Ovary (tissue), 9 donors: ENCODE data around the gene CSRP1. TPM values are rescaled to one million over a fixed set of nuclear protein-coding genes. Genes with fewer than 3 reads are reported as not detected.
"Not testable (repeated sequence)": the region's sequence is repeated elsewhere in the genome, so short reads cannot be mapped to it uniquely, and the experiment has no call there.

Experiments
- DNase-seq, 5 donors: peaks; one replicate each; pipeline ENCODE4 v3.0.0-alpha.2; 2019 to 2020
- H3K27ac ChIP-seq, 2 donors: fragments of 200-600 bp; one replicate each; pipeline versions ENCODE4 v1.5.1 to v1.8.0; 2019 to 2022
- H3K27me3 ChIP-seq: fragments of 200-600 bp; one replicate; pipeline ENCODE4 v1.8.0; 2022
- H3K36me3 ChIP-seq: fragments of 200-600 bp; sonication (generic); one replicate; pipeline ENCODE4 v1.5.1; 2019
- H3K4me1 ChIP-seq: one replicate; pipeline ENCODE4 v1.8.1; 2013; ENCODE audit warnings: mild to moderate bottlenecking, moderate library complexity; ENCODE audit not compliant: insufficient read depth
- H3K4me3 ChIP-seq: fragments of 200-600 bp; sonication (generic); one replicate; pipeline ENCODE4 v1.5.1; 2017
- H3K9me3 ChIP-seq, 2 donors: fragments of 200-600 bp in 1 of 2; sonication (generic) in 1 of 2; one replicate each; pipeline versions ENCODE4 v1.5.1 to v1.8.1; 2013 to 2019; ENCODE audit warnings: mild to moderate bottlenecking in 1 of 2, moderate library complexity in 1 of 2
- EP300 ChIP-seq: sonication (generic); formaldehyde crosslinking; IDR thresholded peaks from one replicate; pipeline ENCODE4 v1.6.1; 2017; ENCODE audit warnings: antibody characterized with exemption
- POLR2A ChIP-seq: fragments of 450-650 bp; IDR thresholded peaks from one replicate; pipeline ENCODE4 v1.6.1; 2017; ENCODE audit warnings: antibody characterized with exemption, mild to moderate bottlenecking, moderate library complexity
- WGBS, 3 donors: extraction: QIAGEN DNeasy Blood & Tissue Kit in 1 of 3; methylation state at CpG; one replicate each; pipeline versions ENCODE4 v1.1.5 to v1.1.7; 2013 to 2017; 5-methylcytosine and 5-hydroxymethylcytosine counted together
- intact Hi-C, 4 donors: fragments of 100-400 bp; cut with DNase I; formaldehyde crosslinking; loops; one replicate each; pipeline versions ENCODE4 v1.11.0 to v1.15.1; 2022 to 2023
- polyA plus RNA-seq, 2 donors: library from polyadenylated mRNA; stranded (reverse); fragments of 200-250 nt in 1 of 2; fragments of 350-450 nt in 1 of 2; fragmentation: Illumina TruSeq in 1 of 2; extraction: RNeasy Lipid Tissue Mini Kit (QIAGEN cat#74804) in 1 of 2; gene quantifications; one replicate each; pipeline ENCODE4 v1.2.3, GENCODE V29; 2013 to 2014
- total RNA-seq, 7 donors: library from RNA; depleted of rRNA in 2 of 7; stranded (reverse); fragments of >200 nt in 2 of 7; fragmentation: NEBNext Ultra II Directional in 3 of 7; extraction: Animal tissue kit (Norgen Biotek cat#: 25700) in 3 of 7; gene quantifications; one replicate each; pipeline versions ENCODE4 v1.1.0 to v1.2.4, GENCODE V29; 2016 to 2023
- TF ChIP-seq, protein P1 (sequence below), 3 donors: fragments of 450-650 bp in 2 of 3; fragments of 200-600 bp in 1 of 3; IDR thresholded peaks; one replicate each; pipeline versions ENCODE4 v1.5.1 to v1.8.0; 2016 to 2022; ENCODE audit warnings: antibody characterized with exemption in 3 of 3, mild to moderate bottlenecking in 1 of 3
- donor health status: DM: no; HTN: no; CAD: no; lungs with moderate emphysema.
- donor health status: DM: no; HTN: no; CAD: no.
- donor health status: Bipolar disorder and iron deficiency.
- donor health status: DM: yes; HTN: yes; CAD: no.
- donor health status: DM: no; HTN: no; CAD: no.
- donor health status: DM: yes; HTN: yes; CAD: no.

CSRP1 gene
- total and polyA plus RNA-seq, 9 donors: 205 to 783 (median 274) TPM

DNA sequence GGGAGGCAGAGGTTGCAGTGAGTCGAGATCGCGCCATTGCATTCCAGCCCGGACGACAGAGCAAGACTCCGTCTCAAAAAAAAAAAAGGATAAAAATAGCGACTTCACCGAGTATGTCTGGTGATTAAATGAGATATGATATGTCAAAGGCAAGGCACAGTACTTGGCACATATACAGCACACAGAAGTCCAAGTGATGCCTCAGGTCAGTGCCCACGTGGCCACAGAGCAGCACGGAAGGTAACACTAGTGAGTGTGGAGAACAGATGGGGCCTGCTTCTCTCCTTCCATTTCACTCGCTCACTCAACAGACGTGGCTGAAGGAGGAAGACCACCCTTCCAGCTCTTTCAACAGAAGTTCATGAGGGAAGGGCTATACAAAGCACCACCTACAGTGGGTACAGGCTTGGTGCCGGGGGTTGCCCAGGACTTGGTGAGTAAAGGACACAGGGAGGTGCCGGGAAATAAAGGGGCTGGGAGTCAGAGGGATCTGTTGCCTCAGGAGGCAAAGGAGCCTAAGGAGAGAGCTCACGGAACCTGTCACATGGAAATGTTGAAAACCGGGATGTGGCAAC, 8.9 kb downstream of the CSRP1 start:
- WGBS, 3 donors: 80 to 86% (median 82%) methylated on average over 16 of the region's 16 CpGs
- no peak for DNase-seq
- H3K4me3 ChIP-seq: no peak overlapping the region
- TF ChIP-seq, protein P1, sequence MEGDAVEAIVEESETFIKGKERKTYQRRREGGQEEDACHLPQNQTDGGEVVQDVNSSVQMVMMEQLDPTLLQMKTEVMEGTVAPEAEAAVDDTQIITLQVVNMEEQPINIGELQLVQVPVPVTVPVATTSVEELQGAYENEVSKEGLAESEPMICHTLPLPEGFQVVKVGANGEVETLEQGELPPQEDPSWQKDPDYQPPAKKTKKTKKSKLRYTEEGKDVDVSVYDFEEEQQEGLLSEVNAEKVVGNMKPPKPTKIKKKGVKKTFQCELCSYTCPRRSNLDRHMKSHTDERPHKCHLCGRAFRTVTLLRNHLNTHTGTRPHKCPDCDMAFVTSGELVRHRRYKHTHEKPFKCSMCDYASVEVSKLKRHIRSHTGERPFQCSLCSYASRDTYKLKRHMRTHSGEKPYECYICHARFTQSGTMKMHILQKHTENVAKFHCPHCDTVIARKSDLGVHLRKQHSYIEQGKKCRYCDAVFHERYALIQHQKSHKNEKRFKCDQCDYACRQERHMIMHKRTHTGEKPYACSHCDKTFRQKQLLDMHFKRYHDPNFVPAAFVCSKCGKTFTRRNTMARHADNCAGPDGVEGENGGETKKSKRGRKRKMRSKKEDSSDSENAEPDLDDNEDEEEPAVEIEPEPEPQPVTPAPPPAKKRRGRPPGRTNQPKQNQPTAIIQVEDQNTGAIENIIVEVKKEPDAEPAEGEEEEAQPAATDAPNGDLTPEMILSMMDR (IDR thresholded peaks at IDR 0.05): no peak
- TF ChIP-seq POLR2A (no peak), EP300 (no peak)
- no peaks in the 10 kb centered on the region for H3K36me3 ChIP-seq
- H3K27me3 ChIP-seq: no peaks in the 10 kb centered on the region
- H3K9me3 ChIP-seq: no peaks in the 10 kb centered on the region
- H3K4me1 ChIP-seq: peaks cover 59% of the 10 kb centered on the region
- intact Hi-C loops: loop anchor here in 1 of 4 donors (5.0 kb wide), 1 partner anchor 991 kb away; no protein-coding TSS in a partner anchor
- H3K27ac ChIP-seq: peak overlapping the region; percentile 33 to 82

DNA sequence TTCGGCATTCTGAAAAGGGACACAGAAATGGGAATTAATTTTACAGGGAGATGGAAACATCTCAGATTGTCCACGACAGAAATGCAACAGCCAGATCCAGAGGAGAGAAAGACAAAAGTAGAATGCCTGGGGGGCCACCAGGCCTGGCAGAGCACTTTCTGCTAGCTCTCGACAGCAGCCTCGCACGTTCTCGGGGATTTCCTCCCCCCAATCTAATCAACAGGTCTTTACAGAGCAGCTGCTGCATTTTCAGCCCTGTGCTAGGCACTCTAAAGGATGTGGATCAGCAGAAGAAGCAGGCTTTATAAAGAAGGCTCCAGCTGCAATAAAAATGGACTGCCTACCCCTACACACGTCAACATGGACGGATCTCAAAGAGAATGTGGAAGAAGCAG, 10.6 kb downstream of the CSRP1 start:
- 19 to 25% (median 22%) methylated on average over 8 of the region's 8 CpGs for WGBS, 3 donors
- no peak overlapping the region for H3K4me3 ChIP-seq
- no peaks in the 10 kb centered on the region for H3K36me3 ChIP-seq
- H3K4me1 ChIP-seq: peaks cover 58% of the 10 kb centered on the region
- peak overlapping the region; percentile 79 to 82 for H3K27ac ChIP-seq
- H3K9me3 ChIP-seq: no peaks in the 10 kb centered on the region
- intact Hi-C loops: loop anchor here in 1 of 4 donors (5.0 kb wide), 1 partner anchor 989 kb away; no protein-coding TSS in a partner anchor
- DNase-seq: no peak
- no peaks in the 10 kb centered on the region for H3K27me3 ChIP-seq
- TF ChIP-seq POLR2A: no peak
- TF ChIP-seq EP300: no peak
- TF ChIP-seq, protein P1 (IDR thresholded peaks at IDR 0.05): no peak

DNA sequence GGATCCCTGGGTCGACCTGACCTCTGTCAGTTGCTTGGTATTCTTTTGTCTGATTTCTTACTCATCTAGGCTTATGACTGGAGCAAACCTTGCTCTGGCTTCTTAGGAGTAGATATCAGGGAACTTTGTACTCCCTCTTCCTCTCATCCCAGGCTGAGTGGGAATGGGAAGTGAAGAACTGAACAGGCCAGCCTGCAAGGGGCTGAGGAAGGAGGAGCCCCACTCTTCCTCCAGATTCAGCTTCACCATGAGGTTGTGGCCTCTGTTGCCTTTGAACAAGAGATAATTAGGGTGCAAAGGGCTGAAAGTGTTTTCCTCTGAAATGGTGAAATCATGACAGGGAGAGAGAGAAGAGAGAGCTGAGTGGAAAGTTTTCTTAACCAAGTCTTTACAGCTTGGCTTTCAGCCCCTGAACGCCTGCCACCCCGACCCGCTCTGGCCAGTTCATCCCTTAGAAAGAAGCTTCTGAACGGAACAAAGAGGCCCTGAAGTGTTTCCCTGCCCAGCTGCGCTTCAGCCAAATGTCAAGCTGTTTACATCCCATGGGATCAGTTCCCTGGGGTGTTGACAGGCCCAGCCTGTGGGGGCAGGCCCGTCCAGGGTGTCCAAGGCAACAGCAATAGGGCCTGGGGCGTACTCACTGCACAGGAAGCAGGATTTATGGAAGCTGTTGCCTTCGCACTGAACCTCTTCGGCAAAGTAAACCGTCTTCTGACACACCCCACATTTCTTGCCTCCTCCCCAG, 11.2 kb downstream of the CSRP1 start:
- no peak overlapping the region for H3K4me3 ChIP-seq
- H3K36me3 ChIP-seq: no peaks in the 10 kb centered on the region
- peak; percentile 83 to 91 (median 87) for DNase-seq
- peaks cover 53% of the 10 kb centered on the region for H3K4me1 ChIP-seq
- H3K27me3 ChIP-seq: no peaks in the 10 kb centered on the region
- intact Hi-C loops: loop anchor here in 1 of 4 donors (5.0 kb wide), 1 partner anchor 988 kb away; no protein-coding TSS in a partner anchor
- H3K27ac ChIP-seq: peak overlapping the region; percentile 79 to 82
- H3K9me3 ChIP-seq: no peaks in the 10 kb centered on the region
- TF ChIP-seq EP300 (no peak), POLR2A (peak; percentile 12)
- 4 to 11% (median 5%) methylated on average over 11 of the region's 11 CpGs for WGBS, 3 donors

DNA sequence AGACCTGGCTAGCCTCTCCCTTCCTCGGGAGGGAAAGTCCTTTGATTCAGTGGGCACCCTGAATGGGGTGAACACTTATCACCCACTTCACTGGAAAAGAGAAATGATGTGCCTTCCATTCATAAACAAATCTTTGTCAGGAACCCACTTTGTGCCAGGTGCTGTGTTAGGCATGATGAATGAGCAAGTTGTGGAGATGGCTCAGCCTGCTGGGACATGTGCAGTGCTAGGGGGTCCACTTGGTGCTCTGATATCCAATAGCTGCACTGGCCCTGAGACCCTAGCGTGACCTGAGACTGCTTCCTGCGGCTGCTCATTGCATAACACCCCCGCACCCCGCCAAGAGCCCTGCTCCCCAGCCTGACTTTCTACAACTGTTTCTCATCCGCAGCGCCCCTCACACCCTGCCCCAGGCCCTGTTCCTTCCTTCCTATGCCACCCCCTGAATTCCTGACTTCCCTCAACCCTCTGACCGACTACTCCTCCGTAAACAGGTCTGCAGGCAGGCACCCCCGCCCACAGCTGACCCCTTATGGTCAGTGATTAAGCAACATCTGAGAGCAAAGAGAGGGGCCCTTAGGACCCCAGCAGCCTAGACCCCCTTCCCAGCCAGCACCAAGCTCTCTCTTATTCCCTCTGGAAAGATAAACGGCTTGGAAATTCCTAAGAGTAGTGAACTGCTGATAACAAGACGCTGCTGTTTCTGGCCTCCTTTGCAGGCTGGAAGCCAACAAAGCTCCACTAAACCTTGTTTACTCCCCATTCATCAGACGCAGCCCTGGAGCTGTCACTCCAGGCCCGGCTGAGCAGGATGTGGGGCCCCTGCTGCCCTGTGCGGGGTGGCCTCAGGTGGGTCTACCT, 12.9 kb downstream of the CSRP1 start:
- Histone ChIP-seq H3K9me3 (no peaks in the 10 kb centered on the region), H3K27ac (peak overlapping the region; percentile 13 to 82), H3K36me3 (no peaks in the 10 kb centered on the region), H3K4me3 (no peak overlapping the region), H3K4me1 (peaks cover 42% of the 10 kb centered on the region), H3K27me3 (no peaks in the 10 kb centered on the region)
- WGBS, 3 donors: 5 to 10% (median 5%) methylated on average over 15 of the region's 15 CpGs
- TF ChIP-seq, protein P1 (IDR thresholded peaks at IDR 0.05): peak in 1 of 3 donors; percentile 24
- TF ChIP-seq POLR2A (peak; percentile 11), EP300 (no peak)
- intact Hi-C loops: no loop called here
- DNase-seq: peak; percentile 64 to 82 (median 78)

DNA sequence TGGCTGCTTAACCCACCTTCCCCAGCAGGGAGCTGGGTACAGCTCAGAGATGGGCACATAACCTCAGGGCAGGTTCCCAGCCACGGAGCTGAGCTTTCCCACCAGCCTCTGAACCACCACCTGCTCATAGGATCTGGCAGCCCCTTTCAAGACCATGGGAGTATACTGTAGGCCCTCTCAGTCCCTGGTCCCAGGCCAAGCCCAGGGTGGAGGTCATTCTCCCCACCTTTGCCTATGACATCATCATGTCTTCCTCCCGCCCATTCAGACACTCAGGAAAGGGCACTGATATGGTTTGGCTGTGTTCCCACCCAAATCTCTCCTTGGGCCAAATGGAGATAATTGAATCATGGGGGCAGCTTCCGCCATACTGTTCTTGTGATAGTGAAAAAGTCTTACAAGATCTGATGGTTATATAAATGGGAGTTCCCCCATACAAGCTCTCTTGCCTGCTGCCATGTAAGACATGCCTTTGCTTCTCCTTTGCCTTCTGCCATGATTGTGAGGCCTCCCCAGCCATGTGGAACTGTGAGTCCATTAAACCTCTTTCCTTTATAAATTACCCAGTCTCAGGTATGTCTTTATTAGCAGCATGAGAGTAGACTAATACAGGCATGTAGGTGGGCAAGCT, 13.8 kb downstream of the CSRP1 start:
- not testable (repeated sequence) for H3K9me3 ChIP-seq
- H3K27ac ChIP-seq: peak overlapping the region; percentile 13 to 82

More for the DNA sequence above, 13.8 kb downstream of the CSRP1 start:
- H3K27me3 ChIP-seq, H3K36me3 ChIP-seq, intact Hi-C loops, H3K4me3 ChIP-seq: not testable (repeated sequence)
- WGBS, 3 donors: 76 to 92% (median 77%) methylated on average over 3 of the region's 3 CpGs
- peak in 2 of 5 donors; percentile 50 to 61 for DNase-seq
- H3K4me1 ChIP-seq: peaks cover 37% of the 10 kb centered on the region
